HL-60/S4 treated with phorbol 12-myristate 13-acetate at 8.2 ng/mL for 4 days and 3 days (cell line): Measurements from ENCODE around the gene MAPK12.

Experiments used
- in situ Hi-C: fragments of 300-500 bp; cut with MboI; formaldehyde crosslinking; loops from 2 replicates; pipeline ENCODE4 v1.15.0; 2022; ENCODE audit warnings: low sequenced_read_pairs

MAPK12 gene

GRCh38 chr22:50261615-50262459 lies at the start of gene MAPK12:
MAPK12 (minus strand) TSS chr22:50261683; CDS start chr22:50261509, 174 bp downstream.
- in situ Hi-C loops: no loop called here

- in situ Hi-C loops: no loop called here
Measured at GRCh38 chr22:50310949-50311444, 49.5 kb upstream of the MAPK12 start.

GRCh38 chr22:50310031-50310722 lies 48.7 kb upstream of the MAPK12 start:
- in situ Hi-C loops: no loop called here

- in situ Hi-C loops: no loop called here
Measured at GRCh38 chr22:50309601-50309991, 48.1 kb upstream of the MAPK12 start.

GRCh38 chr22:50308986-50309600 lies 47.6 kb upstream of the MAPK12 start:
- in situ Hi-C loops: no loop called here

- in situ Hi-C loops: no loop called here
Measured at GRCh38 chr22:50308597-50308935, 47.1 kb upstream of the MAPK12 start.

- in situ Hi-C loops: no loop called here
Measured at GRCh38 chr22:50307890-50308596, 46.6 kb upstream of the MAPK12 start.

- in situ Hi-C loops: no loop called here
Measured at GRCh38 chr22:50306753-50307749, 45.6 kb upstream of the MAPK12 start, which contains the start of gene PLXNB2. PLXNB2 (minus strand) TSS chr22:50307646; CDS start chr22:50290584, 17,062 bp downstream.

GRCh38 chr22:50305923-50306566 lies 44.6 kb upstream of the MAPK12 start:
- in situ Hi-C loops: no loop called here

GRCh38 chr22:50305393-50305922 lies 44.0 kb upstream of the MAPK12 start:
- in situ Hi-C loops: no loop called here

GRCh38 chr22:50304528-50305392 lies 43.3 kb upstream of the MAPK12 start:
- in situ Hi-C loops: no loop called here

- in situ Hi-C loops: no loop called here
Measured at GRCh38 chr22:50303848-50304527, 42.5 kb upstream of the MAPK12 start.

GRCh38 chr22:50303515-50303847 lies 42.0 kb upstream of the MAPK12 start:
- in situ Hi-C loops: no loop called here

GRCh38 chr22:50302564-50302963 lies 41.1 kb upstream of the MAPK12 start:
- in situ Hi-C loops: no loop called here

- in situ Hi-C loops: no loop called here
Measured at GRCh38 chr22:50302041-50302541, 40.6 kb upstream of the MAPK12 start.

GRCh38 chr22:50301581-50301991 lies 40.1 kb upstream of the MAPK12 start:
- in situ Hi-C loops: no loop called here

GRCh38 chr22:50300620-50301257 lies 39.3 kb upstream of the MAPK12 start:
- in situ Hi-C loops: no loop called here
